OCI-LY7 (cell line): ENCODE results near the gene SERTAD3. TPM values are rescaled to one million over a fixed set of nuclear protein-coding genes. Genes with fewer than 3 reads are reported as not detected.
A peak's percentile ranks its signal among the peaks of the same experiment; 100 is the strongest.
"Not testable (repeated sequence)": the region's sequence is repeated elsewhere in the genome, so short reads cannot be mapped to it uniquely, and the experiment has no call there.

Experiments
- BruUV-seq: library from RNA; stranded (reverse); fragments of 400-500 nt; replicated peaks from 2 replicates; lab custom pipeline; 2021; lab: Mats Ljungman, UMichigan
- CTCF ChIA-PET: fragments of 300-600 bp; sonication (Branson Sonifier 250); formaldehyde crosslinking; loops from one replicate; lab custom pipeline; 2022; ENCODE audit warnings: antibody characterized with exemption; ENCODE audit not compliant: unreplicated experiment; lab: Charles Lee
- POLR2A ChIA-PET: fragments of 300-600 bp; sonication (Branson Sonifier 250); formaldehyde crosslinking; loops from one replicate; lab custom pipeline; 2022; ENCODE audit warnings: antibody characterized with exemption; lab: Charles Lee
- DNase-seq: peaks from one replicate; pipeline ENCODE4 v3.0.0-alpha.2; 2015; ENCODE audit warnings: low spot score
- H2AFZ ChIP-seq: fragments of 200-600 bp; sonication (generic), shearing (Covaris generic); 2 replicates; pipeline ENCODE4 v1.6.1; 2014; ENCODE audit warnings: mild to moderate bottlenecking, antibody characterized with exemption, low read length, moderate library complexity
- H3K27ac ChIP-seq: fragments of 200-600 bp; sonication (generic); 2 replicates; pipeline ENCODE4 v1.5.1; 2014; ENCODE audit warnings: mixed run types, low read depth, mild to moderate bottlenecking, moderate library complexity, low read length, inconsistent platforms; ENCODE audit not compliant: poor library complexity, severe bottlenecking
- H3K36me3 ChIP-seq: fragments of 200-600 bp; sonication (generic); 2 replicates; pipeline ENCODE4 v1.6.1; 2014; ENCODE audit warnings: mild to moderate bottlenecking, antibody characterized with exemption, low read length, moderate library complexity, mixed read lengths; ENCODE audit not compliant: insufficient read depth
- H3K4me1 ChIP-seq: fragments of 200-600 bp; sonication (generic); 2 replicates; pipeline ENCODE4 v1.5.1; 2014; ENCODE audit warnings: mild to moderate bottlenecking, low read length; ENCODE audit not compliant: insufficient read depth, poor library complexity, severe bottlenecking
- H3K4me2 ChIP-seq: fragments of 200-600 bp; sonication (generic); 2 replicates; pipeline ENCODE4 v1.6.1; 2014; ENCODE audit warnings: mild to moderate bottlenecking, low read length
- H3K4me3 ChIP-seq: fragments of 200-600 bp; sonication (generic); 2 replicates; pipeline ENCODE4 v1.5.1; 2014; ENCODE audit warnings: mild to moderate bottlenecking, low read depth, low read length; ENCODE audit not compliant: poor library complexity, severe bottlenecking
- H3K79me2 ChIP-seq: fragments of 200-600 bp; sonication (generic); 2 replicates; pipeline ENCODE4 v1.6.1; 2016; ENCODE audit warnings: low read depth, mild to moderate bottlenecking, low read length, moderate library complexity, mixed read lengths; ENCODE audit not compliant: insufficient read depth
- H3K9me2 ChIP-seq: fragments of 200-600 bp; sonication (generic); 2 replicates; pipeline ENCODE4 v1.6.1; 2016; ENCODE audit warnings: mild to moderate bottlenecking, low read length, mixed read lengths; ENCODE audit not compliant: insufficient read depth
- H3K9me3 ChIP-seq: fragments of 200-600 bp; sonication (generic); 2 replicates; pipeline ENCODE4 v1.6.1; 2014; ENCODE audit warnings: mild to moderate bottlenecking, mixed run types, low read length, mixed read lengths
- H4K20me1 ChIP-seq: fragments of 200-600 bp; sonication (generic); 2 replicates; pipeline ENCODE4 v1.6.1; 2014; ENCODE audit warnings: mild to moderate bottlenecking, antibody characterized with exemption, low read length, moderate library complexity, mixed read lengths; ENCODE audit not compliant: insufficient read depth
- EZH2phosphoT487 ChIP-seq: fragments of 200-600 bp; sonication (generic); IDR thresholded peaks from 2 replicates; pipeline ENCODE4 v1.6.1; 2018; ENCODE audit warnings: low read depth, borderline replicate concordance, mild to moderate bottlenecking, mixed run types, antibody characterized with exemption, low read length, moderate library complexity, mixed read lengths
- intact Hi-C: fragments of 100-400 bp; cut with micrococcal nuclease; formaldehyde crosslinking; loops from one replicate; pipeline ENCODE4 v1.10.0; 2022; ENCODE audit not compliant: unreplicated experiment
- total RNA-seq, 2 experiments: library from RNA; depleted of rRNA in 1 of 2; stranded (reverse); fragments of >200 nt in 1 of 2; shearing (Covaris generic) in 1 of 2; gene quantifications; 2 replicates each; pipeline ENCODE4 v1.2.3, GENCODE V29; 2014 to 2022
- TF ChIP-seq, protein P1 (sequence below): fragments of 200-600 bp; sonication (generic); conservative IDR thresholded peaks from 2 replicates; pipeline ENCODE4 v1.5.1; 2014; ENCODE audit warnings: mild to moderate bottlenecking, antibody characterized with exemption, low read length, moderate library complexity, mixed read lengths

Gene SERTAD3
- total RNA-seq, 2 experiments from 2014 or later: 12.2 to 18.6 TPM

DNA sequence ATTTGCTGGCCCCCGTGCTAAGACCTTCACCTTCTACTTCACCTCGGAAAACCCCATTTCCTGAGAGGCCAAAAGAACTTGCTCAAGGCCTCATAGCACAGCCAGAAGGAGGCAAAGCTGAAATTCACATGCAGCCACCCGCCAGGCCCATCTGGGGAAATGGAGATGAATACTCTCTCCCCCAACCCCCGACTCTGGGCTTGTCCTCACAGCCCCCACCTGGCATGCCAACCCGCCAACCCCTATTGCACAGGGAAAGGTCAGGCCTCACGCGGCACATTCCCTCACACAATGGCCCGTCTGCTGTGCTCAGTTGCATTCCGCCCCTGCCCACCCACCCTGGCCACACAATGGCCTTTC, 34.1 kb downstream of the SERTAD3 start:
- Histone ChIP-seq H3K9me2 (no peaks in the 10 kb centered on the region), H3K4me1 (peaks cover 49% of the 10 kb centered on the region), H4K20me1 (no peaks in the 10 kb centered on the region), H2AFZ (peak overlapping the region; percentile 76; the same call in 1 of the 2 replicates), H3K36me3 (no peaks in the 10 kb centered on the region), H3K4me3 (peak overlapping the region; percentile 13), H3K9me3 (no peaks in the 10 kb centered on the region), H3K4me2 (peak overlapping the region; percentile 55), H3K27ac (peak overlapping the region; percentile 82), H3K79me2 (no peaks in the 10 kb centered on the region)
- ChIA-PET CTCF (interaction anchor here (3.3 kb wide), 1 partner anchor 11 kb away, joined by 10 read pairs; no protein-coding TSS in a partner anchor), POLR2A (interaction anchor here (0.6 to 1.6 kb wide), 4 partner anchors 11 to 63 kb away, joined by 3 to 5 read pairs (median 3); partner anchors contain the start of gene SERTAD1)
- BruUV-seq: no TSS peak
- TF ChIP-seq, protein P1, sequence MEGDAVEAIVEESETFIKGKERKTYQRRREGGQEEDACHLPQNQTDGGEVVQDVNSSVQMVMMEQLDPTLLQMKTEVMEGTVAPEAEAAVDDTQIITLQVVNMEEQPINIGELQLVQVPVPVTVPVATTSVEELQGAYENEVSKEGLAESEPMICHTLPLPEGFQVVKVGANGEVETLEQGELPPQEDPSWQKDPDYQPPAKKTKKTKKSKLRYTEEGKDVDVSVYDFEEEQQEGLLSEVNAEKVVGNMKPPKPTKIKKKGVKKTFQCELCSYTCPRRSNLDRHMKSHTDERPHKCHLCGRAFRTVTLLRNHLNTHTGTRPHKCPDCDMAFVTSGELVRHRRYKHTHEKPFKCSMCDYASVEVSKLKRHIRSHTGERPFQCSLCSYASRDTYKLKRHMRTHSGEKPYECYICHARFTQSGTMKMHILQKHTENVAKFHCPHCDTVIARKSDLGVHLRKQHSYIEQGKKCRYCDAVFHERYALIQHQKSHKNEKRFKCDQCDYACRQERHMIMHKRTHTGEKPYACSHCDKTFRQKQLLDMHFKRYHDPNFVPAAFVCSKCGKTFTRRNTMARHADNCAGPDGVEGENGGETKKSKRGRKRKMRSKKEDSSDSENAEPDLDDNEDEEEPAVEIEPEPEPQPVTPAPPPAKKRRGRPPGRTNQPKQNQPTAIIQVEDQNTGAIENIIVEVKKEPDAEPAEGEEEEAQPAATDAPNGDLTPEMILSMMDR: no peak
- intact Hi-C loops: no loop called here
- no peak for DNase-seq

DNA sequence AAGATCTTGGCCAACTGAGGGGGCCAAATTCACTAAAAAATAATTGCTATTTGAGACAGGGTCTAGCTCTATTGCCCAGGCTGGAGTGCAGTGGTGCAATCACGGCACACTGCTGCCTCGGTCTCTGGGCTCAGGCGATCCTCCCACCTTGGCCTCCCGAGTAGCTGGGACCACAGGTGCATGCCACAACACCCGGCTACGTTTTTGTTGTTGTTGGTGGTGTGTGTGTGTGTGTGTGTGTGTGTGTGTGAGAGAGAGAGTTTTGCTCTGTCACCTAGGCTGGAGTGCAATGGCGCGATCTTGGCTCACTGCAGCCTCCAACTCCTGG, 35.6 kb downstream of the SERTAD3 start:
- CTCF ChIA-PET: not testable (repeated sequence)
- POLR2A ChIA-PET: interaction anchor here (0.9 to 1.4 kb wide), 2 partner anchors 12 to 35 kb away, joined by 6 to 7 read pairs; partner anchors contain the start of gene SERTAD3
- intact Hi-C loops: loop anchor here (5.0 to 10.0 kb wide), 2 partner anchors 54 to 104 kb away; no protein-coding TSS in a partner anchor

DNA sequence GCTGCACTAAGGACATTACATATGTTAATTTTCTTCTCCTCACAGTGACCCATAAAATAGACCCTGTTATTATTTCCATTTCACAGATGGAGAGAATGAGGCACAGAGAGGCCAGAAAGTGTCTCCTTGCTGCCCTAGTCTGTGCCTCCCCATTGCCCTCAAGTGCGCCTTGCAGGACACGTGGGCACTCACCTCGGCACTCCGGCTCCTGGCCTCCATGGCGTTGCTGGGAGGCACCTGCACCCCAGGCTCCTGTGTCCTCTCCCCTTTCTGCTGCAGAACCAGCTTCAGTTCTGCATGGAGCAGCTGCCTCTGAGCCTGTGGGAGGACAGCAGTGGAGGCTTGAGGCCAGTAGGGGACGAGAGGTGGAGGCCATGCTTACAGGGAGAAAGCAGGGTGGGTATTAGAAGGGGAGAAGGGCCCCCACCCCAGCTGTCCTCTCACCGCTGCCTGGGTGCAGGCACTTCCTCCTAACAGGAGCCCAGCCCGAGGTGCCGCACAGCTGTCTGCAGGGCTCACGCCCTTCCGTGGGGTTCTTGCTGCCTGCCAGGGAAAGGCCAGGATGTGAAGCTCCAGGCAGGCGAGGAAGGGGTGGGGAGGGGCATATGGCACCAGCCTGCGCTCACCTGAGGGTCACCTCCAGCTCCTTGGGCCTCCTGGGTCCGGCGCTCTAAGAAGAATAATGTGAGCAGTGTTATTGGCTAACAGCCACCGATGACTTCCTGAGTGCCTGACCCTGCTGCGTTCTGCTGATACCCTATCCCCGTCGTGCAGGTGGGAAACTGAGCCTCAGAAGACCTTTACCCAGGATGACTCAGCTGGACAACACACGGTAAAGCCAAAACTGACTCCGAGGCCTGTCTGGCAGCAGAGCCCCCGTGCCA, 36.2 kb downstream of the SERTAD3 start:
- no TSS peak for BruUV-seq
- peak overlapping the region; percentile 39 for H3K4me2 ChIP-seq
- intact Hi-C loops: loop anchor here (5.0 to 10.0 kb wide), 2 partner anchors 54 to 103 kb away; no protein-coding TSS in a partner anchor

More for the DNA sequence above, 35.6 kb downstream of the SERTAD3 start:
- DNase-seq, H3K9me2 ChIP-seq, H3K9me3 ChIP-seq, H4K20me1 ChIP-seq, H3K36me3 ChIP-seq, BruUV-seq, H3K79me2 ChIP-seq, H3K4me3 ChIP-seq: not testable (repeated sequence)
- peak overlapping the region; percentile 39 for H3K4me2 ChIP-seq
- H2AFZ ChIP-seq: peak overlapping the region; percentile 43; the same call in 1 of the 2 replicates
- H3K4me1 ChIP-seq: peaks cover 56% of the 10 kb centered on the region
- H3K27ac ChIP-seq: peak overlapping the region; percentile 26

More for the DNA sequence above, 36.2 kb downstream of the SERTAD3 start:
- Histone ChIP-seq H3K9me3 (no peaks in the 10 kb centered on the region), H3K36me3 (no peaks in the 10 kb centered on the region), H3K4me1 (peaks cover 60% of the 10 kb centered on the region), H3K4me3 (peak overlapping the region; percentile 15), H3K79me2 (no peaks in the 10 kb centered on the region), H3K9me2 (no peaks in the 10 kb centered on the region), H4K20me1 (no peaks in the 10 kb centered on the region), H3K27ac (peak overlapping the region; percentile 26), H2AFZ (peak overlapping the region; percentile 43; the same call in 1 of the 2 replicates)
- ChIA-PET POLR2A (interaction anchor here (0.6 to 1.4 kb wide), 2 partner anchors 35 to 450 kb away, joined by 3 to 7 read pairs; partner anchors contain the start of gene SERTAD3), CTCF (no interaction called here)
- peak; percentile 56 for DNase-seq
- no peak for TF ChIP-seq EZH2phosphoT487
- TF ChIP-seq, protein P1: no peak
